ENCODE results near the gene HSH2D.

- TF ChIP-seq CTCF (IDR thresholded peaks at IDR 0.05) (no peak), ZFX (IDR thresholded peaks at IDR 0.05; ENCODE audit: borderline replicate concordance) (no peak)
Measured at GRCh38 chr19:16146112-16146511, 2.6 kb downstream of the HSH2D start.

Measured in 22Rv1 (cell line).